AG09319 (cell line): ENCODE data around the gene CNOT10.

ENCODE experiments used
- DNase-seq: peaks from one replicate; pipeline ENCODE4 v3.0.0-alpha.2; 2010; ENCODE audit warnings: low read depth; ENCODE audit errors: extremely low read depth
- CTCF ChIP-seq: IDR thresholded peaks from 2 replicates; pipeline ENCODE4 v1.5.1; 2011; ENCODE audit warnings: low read depth, mild to moderate bottlenecking, inconsistent platforms, low read length, moderate library complexity

CNOT10 gene

GRCh38 chr3:32675164-32675563 lies 9.8 kb upstream of the CNOT10 start:
- no peak for TF ChIP-seq CTCF
- no peak for DNase-seq

- TF ChIP-seq CTCF = no peak
- DNase-seq = no peak
These were observed 9.3 kb upstream of the CNOT10 start for GRCh38 chr3:32675650-32676049.

- DNase-seq = no peak
- no peak for TF ChIP-seq CTCF
These were observed 3.2 kb upstream of the CNOT10 start for GRCh38 chr3:32681811-32682210.

GRCh38 chr3:32684029-32684799 lies 774 bp upstream of the CNOT10 start:
- DNase-seq = no peak

GRCh38 chr3:32685543-32686185 lies 676 bp downstream of the CNOT10 start:
- TF ChIP-seq CTCF = no peak
- no peak for DNase-seq

More at GRCh38 chr3:32684029-32684799, 774 bp upstream of the CNOT10 start:
- no peak for TF ChIP-seq CTCF

- DNase-seq = no peak
- no peak for TF ChIP-seq CTCF
These were observed 1.7 kb downstream of the CNOT10 start for GRCh38 chr3:32686713-32687112.

- TF ChIP-seq CTCF = no peak
These were observed 6.9 kb downstream of the CNOT10 start for GRCh38 chr3:32691847-32692246.

More at GRCh38 chr3:32691847-32692246, 6.9 kb downstream of the CNOT10 start:
- DNase-seq = no peak
